ENCODE results near the gene GRHPR.
"Not testable (repeated sequence)": the region's sequence is repeated elsewhere in the genome, so short reads cannot be mapped to it uniquely, and the experiment has no call there.

Gene GRHPR

DNA sequence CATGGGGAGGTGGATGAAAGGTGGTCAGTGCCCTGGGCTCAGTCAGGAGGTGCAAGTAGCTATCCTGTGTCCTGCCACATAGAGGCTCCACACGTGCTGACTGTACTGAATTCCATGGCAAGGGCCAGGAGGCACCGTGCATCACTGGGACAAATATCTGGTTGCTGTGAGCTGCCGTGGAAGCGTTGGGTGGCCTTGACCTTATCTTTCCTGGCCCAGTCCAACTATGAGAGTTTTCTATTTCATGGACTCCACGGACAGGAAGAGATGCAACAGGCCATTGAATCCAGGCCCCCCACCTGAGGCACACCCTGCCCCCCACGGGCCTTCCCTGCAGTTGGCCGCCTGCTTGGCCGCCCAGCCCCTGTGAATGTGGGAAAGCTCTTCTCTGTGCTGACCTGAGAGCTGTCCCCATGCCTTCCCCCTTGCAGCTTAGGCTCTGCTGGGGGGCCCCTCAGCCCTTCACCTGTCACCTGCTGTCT lies 1.7 kb downstream of the GRHPR start:
- no peak for DNase-seq

DNA sequence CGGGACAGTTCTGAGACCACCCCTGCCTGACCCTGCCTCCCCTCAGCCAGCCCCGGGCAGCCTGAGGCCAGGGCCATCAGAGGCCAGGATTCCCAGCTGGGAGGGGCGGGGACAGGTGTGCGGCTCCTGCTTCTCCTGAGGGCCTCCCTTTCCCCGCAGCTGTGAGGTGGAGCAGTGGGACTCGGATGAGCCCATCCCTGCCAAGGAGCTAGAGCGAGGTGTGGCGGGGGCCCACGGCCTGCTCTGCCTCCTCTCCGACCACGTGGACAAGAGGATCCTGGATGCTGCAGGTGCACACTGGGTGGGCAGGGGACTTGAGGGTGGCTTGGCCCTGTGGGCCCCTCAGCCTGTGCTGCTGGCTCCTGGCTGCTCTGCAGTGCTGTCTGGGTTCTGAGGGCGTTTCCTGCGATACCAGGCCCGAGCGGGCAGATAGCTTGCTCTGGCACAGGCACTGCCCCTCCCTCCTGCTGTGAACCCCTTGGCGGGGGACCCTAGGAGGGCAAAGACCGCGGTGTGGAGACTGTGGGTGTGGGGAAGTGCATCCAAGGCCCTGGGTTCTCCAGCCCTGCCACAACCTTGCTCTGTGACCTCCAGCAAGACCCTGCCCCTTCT lies 2.3 kb downstream of the GRHPR start:
- DNase-seq, result no peak

DNA sequence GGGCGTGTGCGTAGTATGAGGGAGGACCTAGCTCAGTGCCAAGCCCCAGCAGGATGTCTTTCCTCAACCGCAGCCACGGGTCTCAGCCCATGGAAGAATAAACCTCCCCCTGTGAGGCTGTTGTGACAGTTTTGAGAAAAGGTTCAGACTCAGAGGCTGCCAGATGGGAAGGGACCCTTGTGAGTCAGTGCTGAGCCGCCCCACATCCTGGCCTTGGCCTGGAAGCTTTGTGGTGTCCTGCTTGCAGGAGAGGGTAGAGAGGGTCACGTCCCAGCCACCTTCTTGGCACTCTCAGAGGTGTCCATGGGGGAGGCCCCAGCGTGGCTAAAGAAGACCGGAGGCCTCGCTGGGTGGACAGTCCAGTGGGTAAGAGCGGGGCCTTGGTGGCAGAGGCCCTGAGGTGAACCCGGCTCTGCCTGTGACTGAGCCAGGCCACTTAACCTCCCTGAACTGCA lies 2.8 kb downstream of the GRHPR start:
- no peak for DNase-seq

DNA sequence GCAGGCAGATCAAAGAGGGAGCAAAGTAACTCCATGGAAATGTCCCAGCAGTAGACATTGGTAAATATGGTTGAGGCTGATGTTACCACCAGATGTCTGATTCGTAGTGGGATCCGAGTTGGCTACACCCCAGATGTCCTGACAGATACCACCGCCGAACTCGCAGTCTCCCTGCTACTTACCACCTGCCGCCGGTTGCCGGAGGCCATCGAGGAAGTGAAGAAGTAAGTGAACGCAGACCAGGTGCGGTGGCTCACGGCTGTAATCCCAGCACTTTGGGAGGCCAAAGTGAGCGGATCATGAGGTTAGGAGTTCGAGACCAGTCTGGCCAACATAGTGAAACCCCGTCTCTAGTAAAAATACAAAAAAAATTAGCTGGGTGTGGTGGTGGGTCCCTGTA lies 3.9 kb downstream of the GRHPR start:
- DNase-seq, result not testable (repeated sequence)

DNA sequence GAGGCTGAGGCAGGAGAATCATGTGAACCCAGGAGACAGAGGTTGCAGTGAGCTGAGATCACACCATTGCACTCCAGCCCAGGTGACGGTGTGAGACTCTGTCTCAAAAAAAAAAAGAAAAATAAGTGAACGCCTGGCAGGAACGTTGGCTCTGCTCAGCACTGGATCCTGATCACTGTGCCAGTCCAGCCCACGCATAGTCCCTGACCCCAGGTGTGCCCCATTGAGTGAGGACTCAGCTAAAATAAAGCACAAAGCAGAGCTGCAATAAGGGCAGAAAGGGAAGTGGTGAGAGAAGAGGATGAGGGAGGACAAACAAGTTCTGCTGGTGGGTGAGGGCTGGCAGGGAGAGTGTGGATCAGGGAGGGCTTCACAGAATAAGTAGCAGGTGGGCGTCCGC lies 4.3 kb downstream of the GRHPR start:
- no peak for DNase-seq

DNA sequence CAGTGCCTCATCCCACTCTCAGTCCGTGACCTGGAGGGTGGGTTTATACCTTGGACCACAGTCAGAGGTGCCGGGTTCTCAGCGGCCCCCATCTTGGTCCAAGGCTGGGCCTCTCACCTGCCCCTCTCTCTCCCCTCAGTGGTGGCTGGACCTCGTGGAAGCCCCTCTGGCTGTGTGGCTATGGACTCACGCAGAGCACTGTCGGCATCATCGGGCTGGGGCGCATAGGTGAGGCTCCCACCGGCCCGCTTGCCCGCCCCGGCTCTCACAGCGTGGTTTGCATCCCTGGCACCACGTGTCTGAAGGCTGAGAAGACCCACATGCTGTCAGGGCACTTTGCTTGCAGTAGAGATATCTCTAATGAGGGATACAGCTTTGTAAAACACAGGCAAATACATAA lies 5.8 kb downstream of the GRHPR start:
- DNase-seq, result no peak

DNA sequence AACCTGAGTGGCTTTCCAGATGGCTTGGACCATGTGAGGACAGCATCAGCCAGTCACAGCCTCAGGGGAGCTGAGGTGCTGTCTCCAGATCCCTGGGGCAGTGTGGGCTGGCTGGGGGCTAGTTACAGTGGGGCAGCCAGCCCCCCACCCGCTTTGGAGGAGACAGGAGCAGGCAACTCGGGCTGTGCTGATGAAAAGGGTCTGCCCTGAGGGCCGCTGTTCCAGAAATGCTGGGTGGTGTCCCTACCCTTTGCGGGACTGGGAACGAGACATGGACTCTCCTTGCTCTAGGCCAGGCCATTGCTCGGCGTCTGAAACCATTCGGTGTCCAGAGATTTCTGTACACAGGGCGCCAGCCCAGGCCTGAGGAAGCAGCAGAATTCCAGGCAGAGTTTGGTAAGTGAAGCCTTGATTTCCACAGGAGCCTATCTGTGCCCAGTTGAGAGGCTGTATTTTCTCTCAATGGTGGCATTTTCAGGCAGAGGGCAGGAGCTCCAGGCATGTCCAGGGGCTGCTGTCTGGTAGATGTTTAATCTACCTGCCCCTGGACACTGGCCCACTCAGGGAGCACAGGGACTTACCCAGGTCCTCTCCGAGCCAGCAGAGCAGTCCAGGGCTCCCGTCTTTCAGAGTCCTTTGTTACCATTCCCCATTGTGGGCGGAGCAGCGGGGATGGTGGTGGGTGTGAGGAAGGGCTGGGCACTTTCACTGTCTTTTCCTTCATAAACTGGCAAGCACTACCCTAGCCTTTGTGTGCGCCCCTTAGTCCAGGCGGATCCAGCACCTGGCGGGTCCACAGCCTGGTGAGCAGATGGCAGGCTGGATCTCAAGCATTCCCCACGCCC lies 7.2 kb downstream of the GRHPR start:
- DNase-seq, result no peak

DNA sequence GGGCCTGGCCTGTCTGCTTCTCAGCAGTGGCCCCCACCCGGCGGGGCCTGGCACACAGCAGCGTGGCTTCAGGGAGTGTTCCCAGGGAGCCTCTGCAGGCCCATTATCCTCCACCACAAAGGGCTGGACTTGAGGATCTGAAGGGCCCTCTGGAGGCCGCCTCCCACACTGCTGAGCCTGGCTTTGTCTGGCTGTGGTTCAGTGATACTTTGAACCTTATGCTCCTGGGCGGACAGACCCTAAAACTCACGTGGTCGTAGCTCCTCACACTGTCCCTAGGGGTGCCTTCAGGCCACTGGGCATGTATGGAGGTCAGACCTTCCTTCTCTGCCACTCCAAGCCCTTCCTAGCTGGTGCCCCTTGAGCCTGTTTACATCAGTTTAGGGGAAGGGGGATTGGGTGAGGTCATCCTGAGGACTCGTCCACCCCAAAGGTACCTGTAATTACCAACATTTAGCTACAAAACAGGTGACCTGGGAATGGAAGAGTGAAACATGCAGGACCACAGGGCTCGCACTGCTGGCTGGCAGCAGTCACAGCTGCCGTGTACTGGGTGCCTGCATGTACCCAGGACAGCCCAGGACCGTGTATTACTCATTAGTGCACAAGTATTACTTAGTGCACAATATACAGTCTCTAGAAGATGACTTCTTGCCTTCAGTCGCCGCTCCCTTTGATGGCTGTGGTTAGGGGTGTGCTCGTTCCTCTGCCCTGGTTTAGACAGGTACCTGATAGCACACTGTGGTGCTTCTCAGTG lies 8.5 kb downstream of the GRHPR start:
- DNase-seq, result no peak

DNA sequence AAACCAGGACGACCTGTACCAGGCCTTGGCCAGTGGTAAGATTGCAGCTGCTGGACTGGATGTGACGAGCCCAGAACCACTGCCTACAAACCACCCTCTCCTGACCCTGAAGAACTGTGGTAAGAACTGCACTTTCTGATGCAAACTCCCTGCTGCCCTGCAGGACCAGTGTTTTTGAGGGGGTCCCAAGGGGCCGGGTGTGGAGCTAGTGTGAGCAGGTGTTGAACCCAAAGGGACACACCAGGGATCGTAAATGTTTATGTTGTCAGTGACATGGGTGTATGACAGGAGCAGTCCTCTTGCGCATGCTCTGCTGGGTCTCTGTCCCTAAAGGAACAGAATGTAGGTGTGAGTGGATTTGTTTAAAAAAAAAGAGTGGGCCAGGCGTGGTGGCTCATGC lies 9.5 kb downstream of the GRHPR start:
- DNase-seq, result no peak

DNA sequence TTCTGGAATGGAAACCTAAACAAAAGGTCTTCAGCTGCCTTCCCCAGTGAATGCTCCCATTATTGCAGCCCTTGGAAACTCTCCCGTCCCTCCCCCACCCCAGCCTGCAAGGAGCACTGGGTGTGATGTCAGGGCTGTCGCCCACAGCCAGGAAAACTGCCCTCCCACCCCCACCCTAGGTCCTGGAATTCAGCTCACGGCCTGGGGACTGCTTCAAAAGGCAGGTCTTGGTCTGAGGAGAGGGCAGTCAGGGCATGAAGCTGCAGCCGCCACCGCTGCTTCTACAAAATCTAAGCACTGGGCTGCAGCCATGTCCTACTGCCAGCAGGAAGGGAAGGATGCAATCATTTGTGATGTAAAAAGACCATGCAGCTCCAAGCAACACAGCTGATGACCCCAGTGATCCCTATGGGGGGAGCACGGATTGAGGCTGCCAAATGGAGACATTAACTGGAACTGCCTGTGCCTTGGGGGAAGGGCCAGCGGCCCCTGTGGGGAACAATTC lies 11.4 kb downstream of the GRHPR start:
- DNase-seq, result no peak

DNA sequence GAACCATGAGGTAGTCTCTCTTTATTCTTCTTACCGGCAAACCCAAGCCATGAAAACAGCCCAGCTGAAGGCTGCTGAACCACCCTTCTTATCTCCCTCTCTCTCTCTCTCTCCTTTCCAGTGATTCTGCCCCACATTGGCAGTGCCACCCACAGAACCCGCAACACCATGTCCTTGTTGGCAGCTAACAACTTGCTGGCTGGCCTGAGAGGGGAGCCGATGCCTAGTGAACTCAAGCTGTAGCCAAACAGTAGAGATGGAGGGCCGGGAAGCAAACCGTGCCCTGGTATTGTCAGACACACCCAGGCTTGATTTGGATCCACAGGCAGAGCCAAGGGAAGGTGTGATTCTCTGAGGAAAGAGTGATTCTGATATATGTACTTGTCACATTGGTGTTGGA lies 14.0 kb downstream of the GRHPR start:
- DNase-seq, result no peak

DNA sequence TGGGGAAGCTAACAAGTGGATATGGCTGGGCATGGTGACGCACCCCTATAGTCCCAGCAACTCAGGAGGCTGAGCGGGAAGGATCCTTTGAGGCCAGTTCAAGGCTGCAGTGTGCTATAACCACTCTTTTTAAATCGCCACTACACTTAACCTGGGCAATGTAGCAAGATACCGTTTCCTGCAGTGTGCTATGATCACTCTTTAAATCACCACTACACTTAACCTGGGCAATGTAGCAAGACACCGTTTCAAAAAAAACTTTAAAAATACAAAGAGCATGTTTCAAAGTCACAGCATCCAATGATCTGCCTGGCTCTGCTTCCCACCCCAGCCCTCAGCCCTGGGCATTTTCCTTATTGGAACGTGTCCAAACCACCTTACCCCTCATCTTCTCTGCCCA lies 14.5 kb downstream of the GRHPR start:
- no peak for DNase-seq

DNA sequence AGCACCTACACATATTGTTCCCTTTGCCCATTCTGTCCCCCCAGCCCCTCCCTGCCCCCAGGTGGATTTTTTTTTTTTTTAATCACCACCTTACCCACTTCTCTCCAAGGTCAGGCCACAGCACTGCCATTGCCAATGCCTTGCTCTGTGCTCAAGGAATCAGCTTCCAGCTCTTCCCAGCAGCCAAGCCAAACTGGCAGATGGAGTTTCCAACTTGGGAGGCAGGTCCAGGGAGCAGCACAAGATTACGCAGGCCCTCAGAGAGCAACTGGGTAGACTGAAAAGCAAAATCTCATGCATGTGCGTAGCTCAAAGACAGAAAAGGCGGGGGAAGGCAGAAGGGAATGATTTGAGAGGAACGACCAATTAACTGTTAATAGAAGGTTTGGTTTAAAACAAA lies 15.1 kb downstream of the GRHPR start:
- no peak for DNase-seq

DNA sequence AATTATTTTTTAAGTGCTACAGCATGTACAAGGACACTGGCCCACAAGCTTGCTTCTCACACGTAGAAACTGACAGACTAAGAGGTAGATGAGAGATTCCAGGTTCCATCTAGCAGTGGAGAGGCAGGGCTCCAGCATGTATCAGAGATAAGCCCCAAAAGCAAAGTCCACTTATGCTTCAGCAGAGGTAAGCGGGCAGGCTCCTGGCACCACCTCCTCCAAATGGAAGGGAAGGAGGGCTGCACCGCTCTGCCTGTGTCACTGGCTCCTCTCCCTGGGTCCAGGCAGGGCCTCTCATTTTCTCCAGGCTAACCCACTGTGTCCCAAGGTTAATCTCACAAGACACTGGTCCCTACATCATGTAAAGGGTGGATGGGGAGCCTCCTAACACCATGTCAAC lies 15.9 kb downstream of the GRHPR start:
- DNase-seq, result no peak

DNA sequence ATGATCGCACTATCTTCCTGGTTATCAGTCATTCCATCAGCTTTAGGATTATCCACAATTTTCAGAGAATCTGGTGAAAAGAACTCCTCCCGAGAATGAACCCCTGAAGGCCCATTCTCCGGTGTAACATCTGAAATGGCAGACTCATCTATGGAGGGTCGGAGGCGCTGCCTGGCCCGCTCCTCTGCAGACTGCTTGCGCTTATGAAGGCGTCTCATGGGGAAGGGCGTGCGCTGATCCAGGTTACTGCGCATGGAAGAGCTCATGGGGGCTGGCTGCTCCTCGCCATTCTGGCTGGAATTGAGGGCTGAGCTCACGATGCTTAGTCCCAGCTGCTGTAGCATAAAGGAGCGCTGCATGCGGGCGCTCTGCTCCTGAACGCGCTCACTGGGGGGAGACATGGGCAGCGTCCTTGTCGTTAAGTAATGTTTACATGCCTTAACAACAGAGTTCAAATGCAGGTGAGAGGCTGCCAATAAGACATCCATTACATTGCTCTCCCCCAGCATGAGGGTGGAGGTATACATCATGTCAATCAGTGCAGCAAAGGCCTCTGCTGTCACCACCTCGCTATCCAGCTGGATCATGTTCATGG lies 19.4 kb downstream of the GRHPR start:
- DNase-seq, result no peak

DNA sequence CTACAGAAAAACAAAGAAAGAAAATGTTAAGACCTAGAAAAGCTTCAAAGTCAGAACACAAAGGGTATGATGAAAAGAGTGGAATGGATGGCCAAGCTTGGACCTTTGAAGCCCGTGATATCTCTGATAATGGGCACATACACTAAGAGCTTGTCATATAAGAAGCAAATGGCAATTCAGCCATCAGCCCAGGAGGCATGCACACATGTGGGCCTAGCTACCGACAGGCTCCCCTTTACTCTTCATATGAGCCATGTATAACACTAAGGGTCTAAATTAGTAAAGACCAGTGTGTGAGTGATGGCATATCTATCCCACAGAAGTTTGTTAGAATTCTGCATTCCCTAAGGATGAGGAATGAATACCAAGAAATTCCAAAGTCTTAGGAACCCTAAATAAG lies 20.1 kb downstream of the GRHPR start:
- no peak for DNase-seq

DNA sequence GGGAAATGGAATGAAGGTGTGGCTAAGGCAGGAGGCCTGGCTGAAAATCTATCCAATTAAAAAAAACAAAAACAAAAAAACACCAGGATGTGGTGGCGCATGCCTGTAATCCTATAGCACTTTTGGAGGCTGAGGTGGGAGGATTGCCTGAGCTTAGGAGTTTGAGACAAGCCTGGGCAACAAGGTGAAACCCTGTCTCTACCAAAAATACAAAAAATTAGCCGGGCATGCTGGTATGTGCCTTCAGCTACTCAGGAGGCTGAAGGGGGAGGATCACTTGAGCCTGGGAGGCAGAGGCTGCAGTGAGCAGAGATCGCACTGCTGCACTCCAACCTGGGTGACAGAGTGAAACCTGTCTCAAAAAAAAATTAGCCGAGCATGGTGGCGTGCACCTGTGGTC lies 21.1 kb downstream of the GRHPR start:
- no peak for DNase-seq

DNA sequence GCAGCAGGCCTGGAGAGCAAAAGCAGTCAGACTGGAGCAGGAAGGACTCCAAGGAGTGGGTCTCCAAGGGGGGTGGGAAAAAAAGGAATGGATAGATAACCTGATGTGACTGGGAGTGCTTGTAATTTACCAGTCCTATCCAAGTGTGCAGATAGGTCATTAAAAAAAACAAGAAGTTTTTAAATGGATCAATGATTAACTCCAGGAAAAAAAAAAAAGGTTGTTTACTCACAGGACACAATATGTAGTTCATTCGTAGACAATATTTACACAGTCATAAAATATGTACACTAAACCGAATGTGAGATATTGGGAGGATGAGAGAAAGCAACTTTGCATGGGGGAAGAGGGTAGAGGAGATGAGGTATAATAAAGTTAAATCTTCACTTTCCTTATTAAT lies 22.4 kb downstream of the GRHPR start:
- no peak for DNase-seq

DNA sequence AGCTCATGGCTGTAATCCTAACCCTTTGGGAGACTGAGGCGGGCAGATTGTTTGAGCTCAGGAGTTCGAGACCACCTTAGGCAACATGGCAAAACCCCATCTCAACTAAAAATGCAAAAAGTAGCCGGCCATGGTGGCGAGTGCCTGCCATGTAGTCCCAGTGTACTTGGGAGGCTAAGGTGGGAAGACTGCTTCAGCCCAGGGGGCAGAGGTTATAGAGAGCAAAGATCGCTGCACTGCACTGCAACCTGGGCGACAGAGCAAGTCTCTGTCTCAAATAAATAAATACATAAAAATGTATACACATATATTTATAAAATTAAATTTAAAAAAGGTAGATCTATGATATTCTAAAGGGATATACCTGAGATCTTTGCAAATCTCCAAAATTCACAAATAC lies 23.3 kb downstream of the GRHPR start:
- no peak for DNase-seq

DNA sequence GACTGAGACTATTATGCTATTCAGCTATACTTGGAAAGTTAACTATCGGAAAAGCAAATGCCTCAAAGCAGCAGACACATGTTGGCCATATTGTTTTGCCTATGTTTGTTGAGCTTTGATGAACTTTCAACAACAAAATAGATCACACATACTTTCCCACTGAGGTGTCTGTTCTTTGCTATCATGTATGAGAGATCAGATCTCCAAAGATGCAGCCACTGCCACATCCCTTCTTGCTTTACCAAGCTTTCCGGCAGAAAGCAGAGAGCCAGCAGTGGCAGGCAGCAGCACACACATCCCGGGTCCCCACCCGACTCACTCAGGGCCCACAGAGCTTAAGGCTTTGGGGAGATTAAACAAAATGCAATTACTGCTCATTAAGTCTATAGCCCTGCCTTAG lies 23.9 kb downstream of the GRHPR start:
- no peak for DNase-seq

DNA sequence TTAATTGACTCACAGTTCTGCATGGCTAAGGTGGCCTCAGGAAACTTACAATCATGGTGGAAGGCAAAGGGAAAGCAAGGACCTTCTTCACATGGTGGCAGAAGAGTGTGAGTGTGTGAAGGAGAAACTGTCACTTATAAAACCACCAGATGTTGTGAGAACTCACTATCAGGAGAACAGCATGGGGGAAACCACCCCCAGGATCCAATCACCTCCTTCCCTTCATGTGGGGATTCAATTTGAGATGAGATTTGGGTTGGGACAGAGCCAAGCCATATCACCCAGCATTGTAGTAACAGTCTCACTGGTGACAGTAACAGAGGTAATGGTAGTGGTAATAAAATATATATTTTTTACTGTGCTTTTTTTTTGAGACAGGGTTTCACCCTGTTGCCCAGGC lies 24.6 kb downstream of the GRHPR start:
- DNase-seq, result no peak

DNA sequence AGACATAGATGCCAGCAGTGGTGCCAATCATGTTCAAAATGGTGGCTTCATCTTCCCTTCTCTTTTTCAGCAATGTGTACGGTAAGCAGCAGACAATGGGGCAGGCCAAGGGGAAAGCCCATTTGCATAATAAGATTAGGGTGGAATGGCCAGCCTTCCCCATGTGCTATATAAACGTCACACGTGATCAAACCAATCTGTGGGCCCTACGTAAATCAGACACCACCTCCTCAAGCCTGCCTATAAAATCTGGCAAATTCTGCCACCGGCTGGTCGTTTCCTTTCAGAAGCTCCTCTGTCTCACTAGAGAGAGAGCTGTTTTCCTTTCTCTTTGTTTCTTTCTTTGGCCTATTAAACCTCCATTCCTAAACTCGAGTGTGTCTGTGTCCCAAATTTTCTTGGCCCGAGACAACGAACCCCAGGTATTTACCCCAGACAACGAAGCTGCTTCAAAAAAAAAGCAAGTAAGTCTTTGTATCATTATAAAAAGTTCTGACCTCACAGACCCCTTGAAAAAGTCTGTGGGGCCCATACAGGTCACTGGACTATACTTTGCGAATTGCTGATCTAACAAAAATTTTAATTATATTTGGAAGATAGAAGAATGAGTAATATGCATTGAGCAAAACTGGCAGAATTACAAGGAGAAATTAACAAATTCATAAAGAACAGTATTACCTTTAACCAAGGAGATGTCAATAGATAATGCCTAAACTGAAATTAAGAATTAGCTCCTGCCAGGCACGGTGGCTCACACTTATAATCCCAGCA lies 27.6 kb downstream of the GRHPR start:
- DNase-seq, result no peak

Measured in CD4-positive, alpha-beta T cell treated with Interleukin-10 for 1 hour (primary cell).